Measurements from ENCODE around the gene LINC01488. TPM values are rescaled to one million over a fixed set of nuclear protein-coding genes. Genes with fewer than 3 reads are reported as not detected.

LINC01488 gene
- total and polyA plus RNA-seq, 2 of the 13 experiments (the other 11 are each of a cell fraction or from before 2014, with no cell fraction given) = 0.26 to 0.58 TPM

- TF ChIP-seq ZNF510 (CRISPR knock-in tag; IDR thresholded peaks at IDR 0.05; ENCODE audit: low read depth) (no peak), BRD4 (CRISPR knock-in tag; IDR thresholded peaks at IDR 0.05) (0 out of 2 replicates have a peak, but pooled peaks have one; percentile 29), ZBTB26 (CRISPR knock-in tag; IDR thresholded peaks at IDR 0.05; ENCODE audit: borderline replicate concordance) (no peak), KDM2A (CRISPR knock-in tag; IDR thresholded peaks at IDR 0.05; ENCODE audit: borderline replicate concordance, low read depth) (peak; percentile 41; the same call in 1 of the 2 replicates), DZIP1 (CRISPR knock-in tag; IDR thresholded peaks at IDR 0.05) (no peak), ASH2L (IDR thresholded peaks at IDR 0.05; ENCODE audit: insufficient read length, low read depth, low read length) (peak; percentile 17), FOXK1 (CRISPR knock-in tag; IDR thresholded peaks at IDR 0.05; ENCODE audit: borderline replicate concordance, low read depth) (no peak), ZMYM3 (CRISPR knock-in tag; IDR thresholded peaks at IDR 0.05) (no peak), RBAK (CRISPR knock-in tag; IDR thresholded peaks at IDR 0.05) (no peak), ZNF430 (CRISPR knock-in tag; IDR thresholded peaks at IDR 0.05) (no peak), SOX5 (CRISPR knock-in tag; IDR thresholded peaks at IDR 0.05; ENCODE audit: borderline replicate concordance) (0 out of 2 replicates have a peak, but pooled peaks have one; percentile 18), BCL6 (CRISPR knock-in tag; IDR thresholded peaks at IDR 0.05) (peak; percentile 54; the same call in 1 of the 2 replicates), ARID4A (CRISPR knock-in tag; IDR thresholded peaks at IDR 0.05; ENCODE audit: borderline replicate concordance) (no peak), ARID5B (CRISPR knock-in tag; IDR thresholded peaks at IDR 0.05) (peak; percentile 51), RARA (CRISPR knock-in tag; IDR thresholded peaks at IDR 0.05) (peak; percentile 86)
Measured at GRCh38 chr11:69468911-69469885, 12.3 kb upstream of the LINC01488 start (continued).
